Mucosa of rectum (tissue), 2 donors: Measurements from ENCODE around the gene CLCN6.

Experiments used
- H3K27ac ChIP-seq, 2 donors: one replicate each; pipeline ENCODE4 v1.7.0; 2013; ENCODE audit warnings: inconsistent platforms in 2 of 2, low read depth in 2 of 2, low read length in 2 of 2
- H3K27me3 ChIP-seq, 2 donors: one replicate each; pipeline ENCODE4 v1.7.0; 2013; ENCODE audit warnings: low read length in 2 of 2; ENCODE audit not compliant: control insufficient read depth in 2 of 2, insufficient read depth in 2 of 2
- H3K36me3 ChIP-seq, 2 donors: one replicate each; pipeline ENCODE4 v1.7.0; 2013; ENCODE audit warnings: low read length in 2 of 2; ENCODE audit not compliant: control insufficient read depth in 2 of 2, insufficient read depth in 2 of 2
- H3K4me1 ChIP-seq, 2 donors: one replicate each; pipeline ENCODE4 v1.7.0; 2013; ENCODE audit warnings: low read length in 2 of 2, mild to moderate bottlenecking in 1 of 2; ENCODE audit not compliant: control insufficient read depth in 2 of 2, insufficient read depth in 2 of 2
- H3K4me3 ChIP-seq, 2 donors: one replicate each; pipeline ENCODE4 v1.7.0; 2013; ENCODE audit warnings: low read length in 2 of 2
- H3K9ac ChIP-seq, 2 donors: one replicate each; pipeline ENCODE4 v1.7.0; 2013; ENCODE audit warnings: low read length in 2 of 2, low read depth in 1 of 2, mild to moderate bottlenecking in 1 of 2
- H3K9me3 ChIP-seq, 2 donors: one replicate each; pipeline ENCODE4 v1.7.0; 2013; ENCODE audit warnings: low read length in 2 of 2; ENCODE audit not compliant: control insufficient read depth in 2 of 2
- donor health status: healthy.
- donor health status: Normal muscosa, but diverticular disease.

The CLCN6 gene

GRCh38 chr1:11779715-11780379 is 26.1 kb upstream of the CLCN6 start:
- no peaks in the 10 kb centered on the region for H3K9me3 ChIP-seq
- H3K27me3 ChIP-seq = no peaks in the 10 kb centered on the region
- H3K4me3 ChIP-seq = no peak overlapping the region
- H3K4me1 ChIP-seq = peaks cover 0 to 4% of the 10 kb centered on the region in 2 donors
- H3K27ac ChIP-seq = no peak overlapping the region
- no peak overlapping the region for H3K9ac ChIP-seq
- H3K36me3 ChIP-seq = no peaks in the 10 kb centered on the region

GRCh38 chr1:11780380-11781147 is 25.4 kb upstream of the CLCN6 start:
- H3K4me3 ChIP-seq = no peak overlapping the region
- H3K9me3 ChIP-seq = no peaks in the 10 kb centered on the region
- H3K27me3 ChIP-seq = no peaks in the 10 kb centered on the region
- no peak overlapping the region for H3K27ac ChIP-seq
- H3K36me3 ChIP-seq = no peaks in the 10 kb centered on the region
- peaks cover 5% of the 10 kb centered on the region in 2 donors for H3K4me1 ChIP-seq
- no peak overlapping the region for H3K9ac ChIP-seq

- H3K9ac ChIP-seq = no peak overlapping the region
- peaks cover 5% of the 10 kb centered on the region in 2 donors for H3K4me1 ChIP-seq
- H3K9me3 ChIP-seq = no peaks in the 10 kb centered on the region
- no peaks in the 10 kb centered on the region for H3K27me3 ChIP-seq
- H3K36me3 ChIP-seq = no peaks in the 10 kb centered on the region
- no peak overlapping the region for H3K27ac ChIP-seq
- no peak overlapping the region for H3K4me3 ChIP-seq
These were observed 24.7 kb upstream of the CLCN6 start for GRCh38 chr1:11781297-11781696.

- Histone ChIP-seq H3K27ac (no peak overlapping the region), H3K9me3 (no peaks in the 10 kb centered on the region), H3K36me3 (no peaks in the 10 kb centered on the region), H3K4me3 (no peak overlapping the region), H3K9ac (no peak overlapping the region), H3K4me1 (peaks cover 10 to 11% of the 10 kb centered on the region in 2 donors), H3K27me3 (no peaks in the 10 kb centered on the region)
These were observed 23.8 kb upstream of the CLCN6 start for GRCh38 chr1:11782127-11782708.

- H3K4me3 ChIP-seq = no peak overlapping the region
These were observed 22.4 kb upstream of the CLCN6 start for GRCh38 chr1:11783556-11783955.

GRCh38 chr1:11784256-11784992 is 21.6 kb upstream of the CLCN6 start:
- H3K9ac ChIP-seq = no peak overlapping the region

More at GRCh38 chr1:11783556-11783955, 22.4 kb upstream of the CLCN6 start:
- H3K27me3 ChIP-seq = no peaks in the 10 kb centered on the region
- H3K9me3 ChIP-seq = no peaks in the 10 kb centered on the region
- H3K4me1 ChIP-seq = peaks cover 20 to 24% of the 10 kb centered on the region in 2 donors
- no peak overlapping the region for H3K9ac ChIP-seq
- H3K27ac ChIP-seq = no peak overlapping the region
- H3K36me3 ChIP-seq = no peaks in the 10 kb centered on the region

GRCh38 chr1:11784993-11785769 is 20.8 kb upstream of the CLCN6 start:
- peaks cover 0 to 3% of the 10 kb centered on the region in 2 donors for H3K36me3 ChIP-seq
- peak overlapping the region; percentile 21 to 26 for H3K4me3 ChIP-seq
- no peak overlapping the region for H3K9ac ChIP-seq
- peak overlapping the region in 1 of 2 donors; percentile 0 for H3K27ac ChIP-seq
- H3K27me3 ChIP-seq = no peaks in the 10 kb centered on the region
- peaks cover 22 to 38% of the 10 kb centered on the region in 2 donors for H3K4me1 ChIP-seq
- H3K9me3 ChIP-seq = no peaks in the 10 kb centered on the region

More at GRCh38 chr1:11784256-11784992, 21.6 kb upstream of the CLCN6 start:
- no peaks in the 10 kb centered on the region for H3K9me3 ChIP-seq
- H3K4me1 ChIP-seq = peaks cover 20 to 31% of the 10 kb centered on the region in 2 donors
- peak overlapping the region in 1 of 2 donors; percentile 0 for H3K27ac ChIP-seq
- no peak overlapping the region for H3K4me3 ChIP-seq
- H3K36me3 ChIP-seq = no peaks in the 10 kb centered on the region
- no peaks in the 10 kb centered on the region for H3K27me3 ChIP-seq

- no peaks in the 10 kb centered on the region for H3K9me3 ChIP-seq
- H3K9ac ChIP-seq = no peak overlapping the region
- peaks cover 3 to 9% of the 10 kb centered on the region in 2 donors for H3K36me3 ChIP-seq
- no peak overlapping the region for H3K4me3 ChIP-seq
- H3K27ac ChIP-seq = no peak overlapping the region
- peaks cover 30 to 48% of the 10 kb centered on the region in 2 donors for H3K4me1 ChIP-seq
- H3K27me3 ChIP-seq = no peaks in the 10 kb centered on the region
These were observed 19.8 kb upstream of the CLCN6 start for GRCh38 chr1:11786168-11786567.

GRCh38 chr1:11787251-11787803 is 18.7 kb upstream of the CLCN6 start:
- peak overlapping the region; percentile 48 to 50 for H3K27ac ChIP-seq
- H3K9ac ChIP-seq = peak overlapping the region in 1 of 2 donors; percentile 13
- H3K4me3 ChIP-seq = no peak overlapping the region
- H3K4me1 ChIP-seq = peaks cover 32 to 55% of the 10 kb centered on the region in 2 donors
- H3K36me3 ChIP-seq = peaks cover 11 to 15% of the 10 kb centered on the region in 2 donors
- no peaks in the 10 kb centered on the region for H3K27me3 ChIP-seq
- H3K9me3 ChIP-seq = no peaks in the 10 kb centered on the region
